ENCODE results near the gene BCKDK. TPM values are rescaled to one million over a fixed set of nuclear protein-coding genes. Genes with fewer than 3 reads are reported as not detected.

BCKDK gene
- total RNA-seq, result 10 to 100 TPM; 34.1 to 73.7 (median 51.4) TPM

GRCh38 chr16:31108035-31108793 lies at the start of gene BCKDK:
BCKDK (plus strand) TSS chr16:31108386; CDS start chr16:31109224, 838 bp downstream.
- no peak for DNase-seq (ENCODE audit: extremely low spot score)
- intact Hi-C loops (cut with DNase I), result loop anchor here (5.0 kb wide), 1 partner anchor 34 kb away; no protein-coding TSS in a partner anchor
- H3K9me3 ChIP-seq, result no peaks in the 10 kb centered on the region

GRCh38 chr16:31061126-31061812 lies 46.9 kb upstream of the BCKDK start:
- Histone ChIP-seq H3K4me1 (peaks cover 13 to 18% (median 18%) of the 10 kb centered on the region in 4 donors), H3K4me3 (no peak overlapping the region), H3K9me3 (no peaks in the 10 kb centered on the region), H3K36me3 (peaks cover 17 to 58% (median 40%) of the 10 kb centered on the region in 4 donors), H3K27ac (replicated peaks in 1 of 4) (no peak overlapping the region), H3K27me3 (no peaks in the 10 kb centered on the region)
- intact Hi-C loops (cut with DNase I), result no loop called here
- no peak for DNase-seq (ENCODE audit: extremely low spot score)
- 97% methylated on average over 22 of the region's 42 CpGs for WGBS
- TF ChIP-seq EP300 (IDR thresholded peaks at IDR 0.05), result no peak
- no peak for TF ChIP-seq POLR2AphosphoS5 (IDR thresholded peaks at IDR 0.05)
- no peak for TF ChIP-seq POLR2A (IDR thresholded peaks at IDR 0.05; ENCODE audit: low read depth)
- TF ChIP-seq CTCF (IDR thresholded peaks at IDR 0.05), result no peak

More at GRCh38 chr16:31108035-31108793, at the start of gene BCKDK:
- H3K27me3 ChIP-seq, result no peaks in the 10 kb centered on the region
- peaks cover 25 to 42% (median 39%) of the 10 kb centered on the region in 4 donors for H3K36me3 ChIP-seq
- 14% methylated on average over 18 of the region's 68 CpGs for WGBS
- H3K4me1 ChIP-seq, result peaks cover 29 to 37% (median 35%) of the 10 kb centered on the region in 4 donors
- H3K27ac ChIP-seq (replicated peaks in 1 of 4), result peak within 1 kb of the TSS; percentile 88 to 93 (median 91)
- H3K4me3 ChIP-seq, result peak within 1 kb of the TSS; percentile 89 to 98 (median 91)
- TF ChIP-seq POLR2A (IDR thresholded peaks at IDR 0.05; ENCODE audit: low read depth) (peak; percentile 63), POLR2AphosphoS5 (IDR thresholded peaks at IDR 0.05) (peak; percentile 83), CTCF (IDR thresholded peaks at IDR 0.05) (no peak)

- intact Hi-C loops (cut with DNase I), result no loop called here
- Histone ChIP-seq H3K4me1 (peaks cover 13 to 18% (median 18%) of the 10 kb centered on the region in 4 donors), H3K27me3 (no peaks in the 10 kb centered on the region), H3K4me3 (no peak overlapping the region), H3K9me3 (no peaks in the 10 kb centered on the region), H3K36me3 (peaks cover 17 to 58% (median 40%) of the 10 kb centered on the region in 4 donors), H3K27ac (replicated peaks in 1 of 4) (no peak overlapping the region)
- no peak for DNase-seq (ENCODE audit: extremely low spot score)
- TF ChIP-seq EP300 (IDR thresholded peaks at IDR 0.05), result no peak
- TF ChIP-seq POLR2A (IDR thresholded peaks at IDR 0.05; ENCODE audit: low read depth), result no peak
- TF ChIP-seq POLR2AphosphoS5 (IDR thresholded peaks at IDR 0.05), result no peak
- TF ChIP-seq CTCF (IDR thresholded peaks at IDR 0.05), result no peak
- 95% methylated on average over 35 of the region's 54 CpGs for WGBS
Measured at GRCh38 chr16:31061813-31062440, 46.3 kb upstream of the BCKDK start.

GRCh38 chr16:31063495-31063842 lies 44.7 kb upstream of the BCKDK start:
- peaks cover 17 to 48% (median 36%) of the 10 kb centered on the region in 4 donors for H3K36me3 ChIP-seq
- TF ChIP-seq POLR2A (IDR thresholded peaks at IDR 0.05; ENCODE audit: low read depth) (no peak), EP300 (IDR thresholded peaks at IDR 0.05) (no peak), POLR2AphosphoS5 (IDR thresholded peaks at IDR 0.05) (no peak), CTCF (IDR thresholded peaks at IDR 0.05) (no peak)
- 96% methylated on average over 9 of the region's 9 CpGs for WGBS

More at GRCh38 chr16:31063495-31063842, 44.7 kb upstream of the BCKDK start:
- Histone ChIP-seq H3K27ac (replicated peaks in 1 of 4) (no peak overlapping the region), H3K27me3 (no peaks in the 10 kb centered on the region), H3K4me3 (no peak overlapping the region), H3K4me1 (peaks cover 13 to 18% (median 18%) of the 10 kb centered on the region in 4 donors), H3K9me3 (no peaks in the 10 kb centered on the region)
- no peak for DNase-seq (ENCODE audit: extremely low spot score)
- intact Hi-C loops (cut with DNase I), result no loop called here

Data from esophagus muscularis mucosa (tissue), 4 donors.